ENCODE data around the gene VCAN. TPM values are rescaled to one million over a fixed set of nuclear protein-coding genes. Genes with fewer than 3 reads are reported as not detected.

Gene VCAN
- total RNA-seq, 1 experiment from 2014 or later = 0.72 TPM

DNA sequence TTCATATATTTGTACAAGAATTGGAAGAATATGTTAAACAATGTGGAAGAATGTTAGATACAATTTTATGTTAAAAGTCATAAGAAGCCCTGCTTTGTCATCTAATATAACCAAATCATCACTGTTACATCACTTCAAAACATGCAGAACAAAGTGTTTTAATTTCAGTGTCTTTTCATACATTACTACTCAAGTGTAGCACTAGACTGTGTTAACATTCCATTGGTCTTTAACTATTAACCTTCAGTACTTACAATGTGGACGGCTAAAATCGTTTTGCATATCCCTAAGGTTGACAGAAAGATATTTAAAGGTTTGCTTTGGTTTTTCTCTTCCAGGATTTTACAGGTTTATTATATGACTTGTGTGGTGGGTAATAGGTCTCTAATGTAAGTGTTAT is 50.9 kb downstream of the VCAN start:
- no peaks in the 10 kb centered on the region for H3K9me3 ChIP-seq (ENCODE audit: control insufficient read depth, insufficient read depth, low read depth, low read length)
- no peak overlapping the region for H3K4me3 ChIP-seq (ENCODE audit: low read depth in 2 of 2, low read length in 2 of 2)
- no peak overlapping the region for H3K27ac ChIP-seq (ENCODE audit: low read length)
- no TSS peak for BruUV-seq (replicated peaks)
- H3K4me1 ChIP-seq (ENCODE audit: control insufficient read depth, insufficient read depth, low read length) = no peaks in the 10 kb centered on the region
- POLR2A ChIA-PET = no interaction called here
- DNase-seq (ENCODE audit: low read depth, low spot score) = no peak
- intact Hi-C loops (cut with micrococcal nuclease; ENCODE audit: unreplicated experiment) = no loop called here
- peaks cover under 1% of the 10 kb centered on the region; the same call in 1 of the 2 replicates for H3K27me3 ChIP-seq (ENCODE audit: control insufficient read depth, insufficient read depth, low read length)
- ATAC-seq = no peak
- CTCF ChIA-PET = no interaction called here
- no peaks in the 10 kb centered on the region for H3K36me3 ChIP-seq (ENCODE audit: control insufficient read depth, insufficient read depth, low read length)
- in situ Hi-C loops (cut with HindIII; ENCODE audit: low pct_unique_long_range_greater_than_20kb, low sequenced_read_pairs) = no loop called here
- TF ChIP-seq TCF7L2 (IDR thresholded peaks at IDR 0.05; ENCODE audit: low read depth, low read length) (no peak), SIN3A (IDR thresholded peaks at IDR 0.05; ENCODE audit: borderline replicate concordance, insufficient read depth, low read depth, low read length) (no peak)
- TF ChIP-seq, protein P1, sequence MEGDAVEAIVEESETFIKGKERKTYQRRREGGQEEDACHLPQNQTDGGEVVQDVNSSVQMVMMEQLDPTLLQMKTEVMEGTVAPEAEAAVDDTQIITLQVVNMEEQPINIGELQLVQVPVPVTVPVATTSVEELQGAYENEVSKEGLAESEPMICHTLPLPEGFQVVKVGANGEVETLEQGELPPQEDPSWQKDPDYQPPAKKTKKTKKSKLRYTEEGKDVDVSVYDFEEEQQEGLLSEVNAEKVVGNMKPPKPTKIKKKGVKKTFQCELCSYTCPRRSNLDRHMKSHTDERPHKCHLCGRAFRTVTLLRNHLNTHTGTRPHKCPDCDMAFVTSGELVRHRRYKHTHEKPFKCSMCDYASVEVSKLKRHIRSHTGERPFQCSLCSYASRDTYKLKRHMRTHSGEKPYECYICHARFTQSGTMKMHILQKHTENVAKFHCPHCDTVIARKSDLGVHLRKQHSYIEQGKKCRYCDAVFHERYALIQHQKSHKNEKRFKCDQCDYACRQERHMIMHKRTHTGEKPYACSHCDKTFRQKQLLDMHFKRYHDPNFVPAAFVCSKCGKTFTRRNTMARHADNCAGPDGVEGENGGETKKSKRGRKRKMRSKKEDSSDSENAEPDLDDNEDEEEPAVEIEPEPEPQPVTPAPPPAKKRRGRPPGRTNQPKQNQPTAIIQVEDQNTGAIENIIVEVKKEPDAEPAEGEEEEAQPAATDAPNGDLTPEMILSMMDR (IDR thresholded peaks at IDR 0.05) = no peak

DNA sequence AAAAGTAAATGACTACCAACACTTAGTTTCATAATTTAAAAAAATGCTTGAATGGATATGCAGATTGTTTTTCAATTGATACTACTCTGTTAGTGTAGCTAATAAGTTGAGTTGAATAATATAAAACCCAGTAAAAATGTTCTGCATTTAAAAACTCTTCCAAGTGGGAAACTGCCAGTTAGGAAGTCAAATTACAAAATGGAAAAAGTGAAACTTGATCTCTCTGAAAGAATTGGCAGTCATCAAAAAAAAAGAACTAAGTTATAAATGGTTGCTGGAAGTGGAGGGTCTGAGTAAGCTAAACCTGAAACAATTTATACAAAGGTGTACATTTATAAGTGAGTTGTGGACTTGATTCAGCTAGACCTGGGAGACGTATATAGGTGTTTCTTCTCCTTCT is 52.4 kb downstream of the VCAN start:
- no peaks in the 10 kb centered on the region for H3K4me1 ChIP-seq (ENCODE audit: control insufficient read depth, insufficient read depth, low read length)
- H3K9me3 ChIP-seq (ENCODE audit: control insufficient read depth, insufficient read depth, low read depth, low read length) = no peaks in the 10 kb centered on the region
- H3K36me3 ChIP-seq (ENCODE audit: control insufficient read depth, insufficient read depth, low read length) = no peaks in the 10 kb centered on the region
- BruUV-seq (replicated peaks) = no TSS peak
- no peak overlapping the region for H3K4me3 ChIP-seq (ENCODE audit: low read depth in 2 of 2, low read length in 2 of 2)
- DNase-seq (ENCODE audit: low read depth, low spot score) (no peak), ATAC-seq (no peak)
- ChIA-PET CTCF (no interaction called here), POLR2A (no interaction called here)
- TF ChIP-seq SIN3A (IDR thresholded peaks at IDR 0.05; ENCODE audit: borderline replicate concordance, insufficient read depth, low read depth, low read length) (no peak), REST (IDR thresholded peaks at IDR 0.05; ENCODE audit: insufficient read depth in 1 of 2, low read depth in 2 of 2, low read length in 1 of 2) (no peak), TCF7L2 (IDR thresholded peaks at IDR 0.05; ENCODE audit: low read depth, low read length) (no peak), POLR2AphosphoS5 (IDR thresholded peaks at IDR 0.05; ENCODE audit: low read depth, low read length) (no peak)
- TF ChIP-seq, protein P1 (IDR thresholded peaks at IDR 0.05) = no peak
- peaks cover 2% of the 10 kb centered on the region; the same call in 1 of the 2 replicates for H3K27me3 ChIP-seq (ENCODE audit: control insufficient read depth, insufficient read depth, low read length)
- no peak overlapping the region for H3K27ac ChIP-seq (ENCODE audit: low read length)
- intact Hi-C loops (cut with micrococcal nuclease; ENCODE audit: unreplicated experiment) = no loop called here
- in situ Hi-C loops (cut with HindIII; ENCODE audit: low pct_unique_long_range_greater_than_20kb, low sequenced_read_pairs) = no loop called here
